GM12874 (cell line): ENCODE data around the gene PACRG.

ENCODE experiments used
- CTCF ChIP-seq: IDR thresholded peaks from 2 replicates; pipeline ENCODE4 v1.5.1; 2011; ENCODE audit warnings: low read depth, mild to moderate bottlenecking, control low read depth, low read length, moderate library complexity; ENCODE audit not compliant: insufficient read depth

The PACRG gene

GRCh38 chr6:162721404-162721687 is 6.4 kb upstream of the PACRG start:
- TF ChIP-seq CTCF, result no peak

GRCh38 chr6:162722226-162722625 is 5.5 kb upstream of the PACRG start:
- TF ChIP-seq CTCF, result no peak

GRCh38 chr6:162722633-162723032 is 5.1 kb upstream of the PACRG start:
- no peak for TF ChIP-seq CTCF

GRCh38 chr6:162726947-162727321 is 840 bp upstream of the PACRG start:
- TF ChIP-seq CTCF, result no peak

GRCh38 chr6:162728197-162728596 is 423 bp downstream of the PACRG start:
- no peak for TF ChIP-seq CTCF

GRCh38 chr6:162728706-162729105 is 932 bp downstream of the PACRG start:
- no peak for TF ChIP-seq CTCF

GRCh38 chr6:162730502-162730901 is 2.7 kb downstream of the PACRG start:
- TF ChIP-seq CTCF, result no peak

- no peak for TF ChIP-seq CTCF
Measured at GRCh38 chr6:162733489-162733888, 5.7 kb downstream of the PACRG start.
